ENCODE measurements around the gene SLC1A4.

- TF ChIP-seq CTCF (IDR thresholded peaks at IDR 0.05): peak in 3 of 4 experiments; percentile 29 to 44 (median 43)
- no peak for TF ChIP-seq POLR2AphosphoS5 (IDR thresholded peaks at IDR 0.05)
- TF ChIP-seq POLR2A (IDR thresholded peaks at IDR 0.05): no peak
Measured at GRCh38 chr2:65017335-65017734, 28.1 kb downstream of the SLC1A4 start.

Measured in prostate gland (tissue), 2 donors.